K562 (cell line): ENCODE measurements around the gene L3MBTL3. TPM values are rescaled to one million over a fixed set of nuclear protein-coding genes. Genes with fewer than 3 reads are reported as not detected.
"Not testable (repeated sequence)": the region's sequence is repeated elsewhere in the genome, so short reads cannot be mapped to it uniquely, and the experiment has no call there.

Source experiments
- ATAC-seq: fragments of 200-7000 bp; cut with Tn5 transposase; 3 replicates; pipeline ENCODE4 v1.9.1; 2020; ENCODE audit warnings: moderate library complexity
- BruUV-seq: library from RNA; stranded (reverse); fragments of 400-500 nt; replicated peaks from 2 replicates; lab custom pipeline; 2021; lab: Mats Ljungman, UMichigan
- CTCF ChIA-PET: fragments of 300-600 bp; formaldehyde crosslinking; extraction: SDS; loops from one replicate; lab custom pipeline; 2021; ENCODE audit warnings: low intra/inter-chr PET ratio; lab: Yijun Ruan, JAX
- POLR2A ChIA-PET: fragments of 300-600, 350-650 bp; sonication (Branson Sonifier 250); formaldehyde crosslinking; extraction: SDS; loops from one replicate; lab custom pipeline; 2021; ENCODE audit warnings: antibody characterized with exemption, inconsistent platforms; lab: Yijun Ruan, JAX
- DNase-seq, 4 experiments: peaks; one replicate each; pipeline versions ENCODE4 v3.0.0 to v3.0.0-alpha.2; 2011 to 2018; ENCODE audit warnings: low spot score in 3 of 4, mixed read lengths in 3 of 4; ENCODE audit errors: extremely low read depth in 1 of 4
- FAIRE-seq: peaks from 2 replicates; lab custom pipeline; 2011; peaks lifted over from hg19 to GRCh38; lab: Jason Lieb, UNC
- H2AFZ ChIP-seq: 2 replicates; pipeline ENCODE4 v1.6.0; 2011; ENCODE audit warnings: low read depth, low read length, control low read depth, inconsistent platforms
- H3K27ac ChIP-seq: fragments of 200-600 bp; 3 replicates; pipeline ENCODE4 v1.8.0; 2011; ENCODE audit warnings: low read depth, mild to moderate bottlenecking, control low read depth, inconsistent platforms, low read length, moderate library complexity, mixed read lengths; ENCODE audit errors: extremely low read depth
- H3K27me3 ChIP-seq, 2 experiments: fragments of 300-600 bp in 1 of 2; 2 replicates in 1 of 2; 3 replicates in 1 of 2; pipeline versions ENCODE4 v1.6.0 to v1.8.0; 2011; ENCODE audit warnings: inconsistent platforms in 2 of 2, low read length in 2 of 2, mild to moderate bottlenecking in 1 of 2, mixed read lengths in 1 of 2, moderate library complexity in 1 of 2; ENCODE audit not compliant: control insufficient read depth in 2 of 2, insufficient read depth in 2 of 2
- H3K36me3 ChIP-seq: fragments of 300-600 bp; 3 replicates; pipeline ENCODE4 v1.8.0; 2011; ENCODE audit warnings: mild to moderate bottlenecking, low read length, inconsistent platforms; ENCODE audit not compliant: control insufficient read depth, insufficient read depth
- H3K4me1 ChIP-seq, 2 experiments: fragments of 200-600 bp in 1 of 2; replicated peaks in 1 of 2; 2 replicates in 1 of 2; 3 replicates in 1 of 2; pipeline versions ENCODE4 v1.5.1 to v1.8.0; 2011; ENCODE audit warnings: inconsistent platforms in 2 of 2, low read length in 2 of 2, mild to moderate bottlenecking in 1 of 2, mixed read lengths in 1 of 2, moderate library complexity in 1 of 2; ENCODE audit not compliant: control insufficient read depth in 2 of 2, insufficient read depth in 2 of 2
- H3K4me2 ChIP-seq: 2 replicates; pipeline ENCODE4 v1.6.1; 2011; ENCODE audit warnings: low read length, control low read depth, inconsistent platforms, mixed read lengths; ENCODE audit not compliant: insufficient read depth
- H3K4me3 ChIP-seq: fragments of 200-600 bp; sonication (generic), shearing (Covaris generic); 2 replicates; pipeline ENCODE4 v1.5.1; 2016; ENCODE audit warnings: control low read depth, inconsistent platforms
- H3K79me2 ChIP-seq: fragments of 200-600 bp; 3 replicates; pipeline ENCODE4 v1.8.0; 2011; ENCODE audit warnings: low read length, inconsistent platforms; ENCODE audit not compliant: control insufficient read depth, insufficient read depth
- H3K9ac ChIP-seq, 2 experiments: 2 replicates each; pipeline versions ENCODE4 v1.6.0 to v1.6.1; 2011; ENCODE audit warnings: low read depth in 2 of 2, low read length in 2 of 2, control low read depth in 1 of 2, inconsistent platforms in 1 of 2, mild to moderate bottlenecking in 1 of 2, mixed read lengths in 1 of 2; ENCODE audit not compliant: insufficient read depth in 1 of 2
- H3K9me1 ChIP-seq: one replicate; pipeline ENCODE4 v1.6.0; 2011; ENCODE audit warnings: inconsistent platforms, mild to moderate bottlenecking, low read length, moderate library complexity; ENCODE audit not compliant: control insufficient read depth, insufficient read depth
- H3K9me3 ChIP-seq: replicated peaks from 2 replicates; pipeline ENCODE4 v1.5.1; 2011; ENCODE audit warnings: low read depth, low read length, inconsistent platforms; ENCODE audit not compliant: control insufficient read depth, insufficient read depth
- H4K20me1 ChIP-seq: replicated peaks from 2 replicates; pipeline ENCODE4 v1.6.1; 2011; ENCODE audit warnings: low read length, inconsistent platforms, mixed read lengths; ENCODE audit not compliant: control insufficient read depth, insufficient read depth
- MYNN ChIP-seq, 2 experiments: sonication (generic); formaldehyde crosslinking in 1 of 2; IDR thresholded peaks; 2 replicates each; pipeline versions ENCODE4 v1.5.0 to v1.6.1; 2016 to 2020; ENCODE audit warnings: antibody characterized with exemption in 1 of 2, missing genetic modification reagents in 1 of 2
- ZNF507 ChIP-seq: conservative IDR thresholded peaks from 2 replicates; pipeline ENCODE4 v1.6.1; 2017; ENCODE audit warnings: missing genetic modification characterization, missing compliant biosample characterization
- WGBS: fragments of 100-300 bp; shearing (Covaris generic); methylation state at CpG from one replicate; pipeline ENCODE4 v1.1.6; 2016; ENCODE audit warnings: low coverage, mixed read lengths; ENCODE audit not compliant: insufficient coverage; ENCODE audit errors: missing lambda C conversion rate; 5-methylcytosine and 5-hydroxymethylcytosine counted together
- in situ Hi-C: fragments of 300-500 bp; cut with MboI; formaldehyde crosslinking; loops from 4 replicates; pipeline ENCODE4 v1.15.0; 2018; ENCODE audit warnings: inconsistent platforms, mixed read lengths
- intact Hi-C: fragments of 100-400 bp; cut with micrococcal nuclease; formaldehyde crosslinking; loops from 2 replicates; pipeline ENCODE4 v1.14.2; 2022
- polyA plus RNA-seq, 8 experiments: library from polyadenylated mRNA; depleted of rRNA in 4 of 8; stranded (reverse) in 5 of 8; unstranded in 3 of 8; fragments of >200 nt; fragmentation: Nextera tagmentation in 2 of 8; fragmentation: Illumina TruSeq in 1 of 8; extraction: Ambion mirVana in 2 of 8; extraction: Trizol in 1 of 8; gene quantifications; 2 replicates each; pipeline versions ENCODE4 v1.2.1 to v1.2.3, GENCODE V29; 2011 to 2014; ENCODE audit warnings: inconsistent platforms in 1 of 8, missing spikeins in 1 of 8
- total RNA-seq, 7 experiments: library from RNA; depleted of rRNA in 6 of 7; stranded (reverse); fragments of >200 nt in 6 of 7; fragmentation: Illumina TruSeq in 2 of 7; extraction: Trizol in 2 of 7; gene quantifications; 2 replicates each; pipeline versions ENCODE4 v1.2.1 to v1.2.3, GENCODE V29; 2011 to 2021; ENCODE audit warnings: low replicate concordance in 1 of 7

Gene L3MBTL3
- total and polyA plus RNA-seq, 9 of the 15 experiments (the other 6 are each of a cell fraction or from before 2014, with no cell fraction given), result 0.83 to 6.9 (median 5.4) TPM

- H3K4me1 ChIP-seq, ATAC-seq, H3K9me1 ChIP-seq, H3K9ac ChIP-seq, H3K4me3 ChIP-seq, H4K20me1 ChIP-seq, H3K79me2 ChIP-seq, FAIRE-seq, intact Hi-C loops, in situ Hi-C loops, H3K4me2 ChIP-seq, BruUV-seq, DNase-seq, H3K9me3 ChIP-seq, CTCF ChIA-PET, H3K36me3 ChIP-seq, H3K27ac ChIP-seq, H3K27me3 ChIP-seq, POLR2A ChIA-PET, H2AFZ ChIP-seq: not testable (repeated sequence)
- WGBS, result 43% methylated on average over 2 of the region's 4 CpGs
Observed at GRCh38 chr6:130117187-130117701, 98.9 kb downstream of the L3MBTL3 start.

DNA sequence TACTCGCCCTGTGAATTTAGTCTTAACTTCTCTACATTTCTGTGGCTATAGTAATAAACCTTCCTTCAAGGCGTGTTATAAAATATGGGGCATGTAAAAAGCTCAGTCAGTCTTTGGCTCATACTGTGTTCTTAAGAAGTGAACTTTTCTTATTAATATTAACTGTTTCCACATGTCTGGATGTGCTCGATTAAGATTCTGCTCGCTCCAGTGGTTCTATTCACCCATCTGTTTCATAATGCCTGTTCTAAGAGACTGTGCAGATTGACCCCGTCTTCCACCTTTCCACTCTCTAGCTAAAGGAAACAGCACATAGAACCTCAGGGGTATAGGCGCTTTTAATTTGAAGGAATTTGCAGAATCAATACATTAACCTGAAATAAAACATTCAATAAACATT is 99.9 kb downstream of the L3MBTL3 start:
- Histone ChIP-seq H3K9ac (no peak overlapping the region), H3K4me3 (no peak overlapping the region), H3K27me3 (no peaks in the 10 kb centered on the region), H3K4me1 (no peaks in the 10 kb centered on the region), H2AFZ (no peak overlapping the region), H3K9me3 (no peaks in the 10 kb centered on the region), H3K79me2 (no peaks in the 10 kb centered on the region), H3K27ac (no peak overlapping the region), H3K36me3 (no peaks in the 10 kb centered on the region), H4K20me1 (no peaks in the 10 kb centered on the region), H3K4me2 (no peak overlapping the region), H3K9me1 (no peaks in the 10 kb centered on the region)
- ChIA-PET CTCF (no interaction called here), POLR2A (no interaction called here)
- TF ChIP-seq MYNN (IDR thresholded peaks at IDR 0.05) (0 out of 2 replicates have a peak, but pooled peaks have one; percentile 37), MYNN (CRISPR knock-in tag; IDR thresholded peaks at IDR 0.05) (no peak), ZNF507 (no peak)
- no peak for ATAC-seq
- BruUV-seq, result no TSS peak
- no peak for FAIRE-seq
- 23% methylated on average over 6 of the region's 6 CpGs for WGBS
- no peak for DNase-seq
- in situ Hi-C loops, result no loop called here
- intact Hi-C loops, result no loop called here
